ENCODE data around the gene TSPAN16.

DNA sequence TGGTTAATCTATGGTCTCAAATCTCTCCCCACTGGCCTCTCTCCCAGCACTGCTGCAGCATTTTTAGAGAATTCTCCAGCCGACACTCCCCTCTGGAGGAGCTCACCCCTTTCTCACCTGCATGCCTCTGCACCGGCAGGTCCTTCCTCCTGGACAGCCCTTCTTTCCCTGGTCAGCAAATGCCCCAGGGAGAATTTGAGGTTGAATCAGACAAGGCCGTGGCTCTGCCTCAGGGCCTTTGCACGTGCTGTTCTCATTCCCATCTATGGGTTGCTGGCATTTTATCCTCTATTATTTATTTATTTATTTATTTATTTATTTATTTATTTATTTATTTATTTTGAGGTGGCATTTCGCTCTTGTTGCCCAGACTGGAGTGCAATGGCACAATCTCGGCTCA is 32.2 kb upstream of the TSPAN16 start:
- no peak for TF ChIP-seq EZH2phosphoT487 (IDR thresholded peaks at IDR 0.05; ENCODE audit: borderline replicate concordance, low read depth, low read length)
- TF ChIP-seq CTCF (conservative IDR thresholded peaks at IDR 0.05; ENCODE audit: low read length), result no peak

All from OCI-LY7 (cell line).